Activated naive CD4-positive, alpha-beta T cell treated with anti-CD3 and anti-CD28 coated beads, Interleukin-2, amount 10 ng/mL, durations not matched to agents 7 days and 5 days (primary cell): ENCODE data around the gene OAS1.
"Not testable (repeated sequence)": the region's sequence is repeated elsewhere in the genome, so short reads cannot be mapped to it uniquely, and the experiment has no call there.

Source experiments
- CTCF ChIA-PET: fragments of 350-600 bp; sonication (Branson Sonifier 250); formaldehyde crosslinking; loops from one replicate; lab custom pipeline; 2021; ENCODE audit warnings: antibody characterized with exemption; lab: Charles Lee
- DNase-seq: peaks from one replicate; pipeline ENCODE4 v3.0.0-alpha.2; 2020
- H3K27ac Mint-ChIP-seq: one replicate; pipeline ENCODE4 v1.8.0; 2021; ENCODE audit warnings: mild to moderate bottlenecking, moderate library complexity, mixed read lengths
- H3K27me3 Mint-ChIP-seq: one replicate; pipeline ENCODE4 v1.8.0; 2021; ENCODE audit warnings: mild to moderate bottlenecking, mixed read lengths
- H3K36me3 Mint-ChIP-seq: one replicate; pipeline ENCODE4 v1.8.0; 2021; ENCODE audit warnings: mixed read lengths
- H3K4me1 Mint-ChIP-seq: one replicate; pipeline ENCODE4 v1.8.0; 2021; ENCODE audit warnings: mixed read lengths
- H3K4me3 Mint-ChIP-seq: one replicate; pipeline ENCODE4 v1.8.0; 2021; ENCODE audit warnings: mild to moderate bottlenecking, moderate library complexity, mixed read lengths
- H3K9me3 Mint-ChIP-seq: one replicate; pipeline ENCODE4 v1.8.0; 2021; ENCODE audit warnings: mixed read lengths

The OAS1 gene

DNA sequence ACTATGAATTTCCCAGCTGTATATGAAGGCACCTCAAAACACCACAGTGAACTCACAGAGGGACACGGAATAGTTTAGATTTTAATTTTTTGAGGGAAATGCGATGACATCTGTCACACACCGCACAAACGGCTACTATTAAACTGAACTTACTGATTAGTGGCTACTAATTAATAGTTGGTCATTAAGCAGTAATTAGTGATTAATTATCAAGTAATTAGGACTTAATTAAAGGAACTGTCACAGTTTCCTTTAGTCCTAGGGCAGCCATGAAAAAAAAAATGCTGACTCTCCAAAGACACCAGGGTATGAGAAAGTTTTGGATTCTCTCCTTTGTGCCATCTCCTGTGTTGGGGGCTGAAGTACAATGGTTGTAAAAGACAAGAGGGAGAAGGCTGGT is 2.9 kb downstream of the OAS1 start:
- Mint-ChIP-seq H3K9me3 (peaks cover 20% of the 10 kb centered on the region), H3K4me3 (peak overlapping the region; percentile 94), H3K27ac (no peak overlapping the region), H3K4me1 (peaks cover 64% of the 10 kb centered on the region), H3K27me3 (no peaks in the 10 kb centered on the region), H3K36me3 (peaks cover 61% of the 10 kb centered on the region)
- DNase-seq = no peak
- CTCF ChIA-PET = interaction anchor here (2.3 kb wide), 1 partner anchor 28 kb away, joined by 7 read pairs; no protein-coding TSS in a partner anchor

DNA sequence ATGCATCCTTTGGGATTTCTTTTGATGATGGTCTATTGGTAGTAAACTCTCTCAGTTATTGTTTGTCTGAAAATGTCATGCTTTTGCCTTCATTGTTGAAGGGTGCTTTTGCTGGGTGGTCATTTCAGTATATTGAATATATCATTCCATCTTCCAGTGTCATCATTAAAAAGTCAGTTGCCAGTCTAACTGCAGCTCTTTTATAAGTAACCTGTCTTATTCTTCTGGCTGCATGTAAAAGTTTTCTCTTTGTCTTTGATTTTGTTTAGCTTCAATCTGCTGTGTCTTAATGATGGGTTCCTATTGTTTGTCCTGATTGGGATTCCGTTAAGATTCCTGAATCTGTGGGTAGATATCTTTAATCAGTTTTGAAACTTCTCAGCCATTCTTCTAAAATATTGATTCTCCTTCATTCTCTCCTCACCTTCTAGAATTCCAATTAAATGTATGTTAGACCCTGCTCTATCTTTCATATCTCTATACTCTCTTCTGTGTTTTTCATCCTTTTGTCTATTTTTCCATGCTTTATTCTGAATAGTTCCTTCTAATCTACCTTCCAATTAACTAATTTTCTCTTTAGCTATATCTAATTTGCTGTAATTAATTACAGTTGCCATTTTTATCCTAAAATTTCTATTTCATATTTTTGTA is 6.4 kb downstream of the OAS1 start:
- H3K27ac Mint-ChIP-seq = no peak overlapping the region
- H3K4me1 Mint-ChIP-seq = peaks cover 45% of the 10 kb centered on the region
- H3K27me3 Mint-ChIP-seq = no peaks in the 10 kb centered on the region
- H3K36me3 Mint-ChIP-seq = peaks cover 91% of the 10 kb centered on the region
- H3K9me3 Mint-ChIP-seq = peaks cover 25% of the 10 kb centered on the region
- CTCF ChIA-PET = interaction anchor here (1.3 kb wide), 1 partner anchor 80 kb away, joined by 3 read pairs; no protein-coding TSS in a partner anchor
- no peak for DNase-seq
- no peak overlapping the region for H3K4me3 Mint-ChIP-seq

DNA sequence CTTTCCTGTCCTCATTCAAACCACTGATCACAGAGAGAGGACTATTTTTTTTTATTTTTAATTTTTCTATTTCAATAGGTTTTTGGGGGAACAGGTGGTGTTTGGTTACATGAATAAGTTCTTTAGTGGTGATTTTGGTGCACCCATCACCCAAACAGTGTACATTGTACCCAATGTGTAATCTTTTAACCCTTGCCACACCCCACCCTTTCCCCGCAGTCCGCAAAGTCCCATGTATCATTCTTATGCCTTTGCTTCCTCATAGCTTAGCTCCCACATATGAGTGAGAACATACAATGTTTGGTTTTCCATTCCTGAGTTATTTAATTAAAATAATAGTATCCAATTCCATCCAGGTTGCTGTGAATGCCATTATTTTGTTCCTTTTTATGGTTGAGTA is 7.1 kb downstream of the OAS1 start:
- H3K4me3 Mint-ChIP-seq, H3K27ac Mint-ChIP-seq, DNase-seq, H3K27me3 Mint-ChIP-seq: not testable (repeated sequence)
- Mint-ChIP-seq H3K4me1 (peaks cover 37% of the 10 kb centered on the region), H3K9me3 (peaks cover 25% of the 10 kb centered on the region), H3K36me3 (peaks cover 92% of the 10 kb centered on the region)
- CTCF ChIA-PET = interaction anchor here (1.3 kb wide), 1 partner anchor 79 kb away, joined by 3 read pairs; no protein-coding TSS in a partner anchor

DNA sequence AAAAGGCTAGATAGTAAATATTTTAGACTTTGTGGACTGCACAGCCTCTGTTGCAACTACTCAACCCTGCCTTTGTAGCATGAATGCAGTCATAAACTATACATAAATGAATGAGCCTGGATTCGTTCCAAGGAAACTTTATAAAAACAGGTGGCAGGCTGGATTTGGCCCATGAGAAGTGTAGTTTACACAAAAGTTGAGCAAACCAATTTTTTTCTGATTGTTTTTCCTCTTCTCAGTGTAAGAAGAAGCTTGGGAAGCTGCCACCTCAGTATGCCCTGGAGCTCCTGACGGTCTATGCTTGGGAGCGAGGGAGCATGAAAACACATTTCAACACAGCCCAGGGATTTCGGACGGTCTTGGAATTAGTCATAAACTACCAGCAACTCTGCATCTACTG is 9.5 kb downstream of the OAS1 start:
- Mint-ChIP-seq H3K27me3 (no peaks in the 10 kb centered on the region), H3K36me3 (peaks cover 90% of the 10 kb centered on the region), H3K4me3 (no peak overlapping the region), H3K27ac (no peak overlapping the region), H3K9me3 (peaks cover 25% of the 10 kb centered on the region), H3K4me1 (peaks cover 15% of the 10 kb centered on the region)
- CTCF ChIA-PET = no interaction called here
- no peak for DNase-seq

DNA sequence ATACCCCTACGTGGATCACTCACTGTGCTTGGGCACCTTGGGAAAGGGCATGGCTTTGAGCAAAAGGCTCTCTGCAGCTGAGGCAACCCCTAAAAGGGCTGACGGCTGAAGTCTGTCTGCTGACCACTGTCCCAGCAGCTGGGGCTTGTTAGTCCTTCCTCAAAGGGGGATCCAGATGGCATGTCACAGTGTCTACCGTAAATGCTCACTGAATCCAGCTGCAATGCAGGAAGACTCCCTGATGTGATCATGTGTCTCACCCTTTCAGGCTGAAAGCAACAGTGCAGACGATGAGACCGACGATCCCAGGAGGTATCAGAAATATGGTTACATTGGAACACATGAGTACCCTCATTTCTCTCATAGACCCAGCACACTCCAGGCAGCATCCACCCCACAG is 12.4 kb downstream of the OAS1 start:
- H3K27ac Mint-ChIP-seq = no peak overlapping the region
- DNase-seq = no peak
- no peak overlapping the region for H3K4me3 Mint-ChIP-seq
- H3K4me1 Mint-ChIP-seq = peaks cover 11% of the 10 kb centered on the region
- CTCF ChIA-PET = interaction anchor here (2.3 kb wide), 1 partner anchor 74 kb away, joined by 6 read pairs; no protein-coding TSS in a partner anchor
- peaks cover 62% of the 10 kb centered on the region for H3K36me3 Mint-ChIP-seq
- H3K27me3 Mint-ChIP-seq = no peaks in the 10 kb centered on the region
- H3K9me3 Mint-ChIP-seq = peaks cover 8% of the 10 kb centered on the region

DNA sequence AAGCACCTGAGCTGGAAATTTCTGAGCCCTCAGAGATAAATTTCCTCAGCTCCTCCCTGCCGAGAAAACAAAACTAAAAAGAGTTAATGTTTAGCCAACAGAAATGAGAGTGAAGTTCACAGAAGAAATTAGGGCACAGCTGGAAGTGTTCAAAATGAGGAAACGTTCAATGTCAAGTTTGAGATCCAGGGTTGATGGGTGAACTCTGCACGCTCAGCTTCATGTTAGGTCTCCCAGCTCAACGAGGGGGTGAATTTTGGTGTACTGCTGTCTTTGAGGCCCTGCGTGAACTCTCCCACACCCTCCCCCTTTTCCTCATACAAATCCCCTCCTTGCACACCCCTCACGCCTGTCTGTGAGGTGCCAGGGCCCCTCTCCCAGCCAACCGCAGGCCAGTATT is 18.2 kb downstream of the OAS1 start:
- Mint-ChIP-seq H3K9me3 (peaks cover 5% of the 10 kb centered on the region), H3K27me3 (peaks cover 5% of the 10 kb centered on the region), H3K4me1 (no peaks in the 10 kb centered on the region), H3K27ac (no peak overlapping the region), H3K4me3 (no peak overlapping the region), H3K36me3 (peaks cover 13% of the 10 kb centered on the region)
- CTCF ChIA-PET = interaction anchor here (1.9 to 2.3 kb wide), 2 partner anchors 12 to 68 kb away, joined by 5 to 6 read pairs; no protein-coding TSS in a partner anchor
- DNase-seq = no peak

DNA sequence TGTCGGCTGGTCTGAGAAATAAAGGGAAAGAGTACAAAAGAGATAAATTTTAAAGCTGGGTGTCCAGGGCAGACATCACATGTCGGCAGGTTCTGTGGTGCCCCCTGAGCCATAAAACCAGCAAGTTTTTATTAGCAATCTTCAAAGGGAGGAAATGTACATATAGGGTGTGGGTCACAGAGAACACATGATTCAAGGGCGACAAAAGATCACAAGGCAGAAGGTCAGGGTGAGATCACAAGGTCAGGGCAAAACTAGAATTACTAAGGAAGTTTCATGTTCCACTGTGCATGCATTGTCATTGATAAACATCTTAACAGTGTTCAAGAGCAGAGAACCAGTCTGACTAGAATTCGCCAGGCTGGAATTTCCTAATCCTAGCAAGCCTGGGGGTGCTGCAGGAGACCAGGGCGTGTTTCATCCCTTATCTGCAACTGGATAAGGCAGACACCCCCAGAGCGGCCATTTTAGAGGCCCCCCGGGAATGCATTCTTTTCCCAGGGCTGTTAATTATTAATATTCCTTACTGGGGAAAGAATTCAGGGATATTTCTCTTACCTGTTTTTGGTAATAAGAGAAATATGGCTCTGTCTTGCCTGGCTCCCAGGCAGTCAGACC is 19.8 kb downstream of the OAS1 start:
- not testable (repeated sequence) for DNase-seq, H3K4me3 Mint-ChIP-seq, H3K36me3 Mint-ChIP-seq, H3K27ac Mint-ChIP-seq, H3K9me3 Mint-ChIP-seq, H3K4me1 Mint-ChIP-seq, H3K27me3 Mint-ChIP-seq
- CTCF ChIA-PET = interaction anchor here (2.3 kb wide), 1 partner anchor 66 kb away, joined by 6 read pairs; no protein-coding TSS in a partner anchor

DNA sequence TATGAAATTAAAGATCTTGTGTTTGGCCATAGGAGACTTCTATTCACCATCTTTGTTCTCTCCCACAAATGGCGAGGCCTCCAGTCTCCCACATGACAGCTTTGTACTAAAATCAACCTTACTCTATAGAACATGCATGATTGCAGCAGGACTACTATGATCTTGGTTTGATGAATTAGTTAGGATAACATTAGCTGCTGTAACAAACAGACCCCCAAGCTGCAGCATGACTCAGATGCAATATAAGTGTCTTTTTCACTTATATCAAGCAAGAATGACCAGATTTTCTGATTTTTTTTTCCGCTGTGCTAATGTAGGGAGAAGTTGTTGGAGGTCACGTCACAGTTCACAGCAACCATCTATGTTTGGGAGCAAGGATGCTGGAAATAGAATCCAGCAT is 20.7 kb downstream of the OAS1 start:
- peaks cover 9% of the 10 kb centered on the region for H3K27me3 Mint-ChIP-seq
- DNase-seq = no peak
- peaks cover 5% of the 10 kb centered on the region for H3K9me3 Mint-ChIP-seq
- H3K36me3 Mint-ChIP-seq = no peaks in the 10 kb centered on the region
- no peaks in the 10 kb centered on the region for H3K4me1 Mint-ChIP-seq
- CTCF ChIA-PET = interaction anchor here (1.2 kb wide), 1 partner anchor 27 kb away, joined by 6 read pairs; no protein-coding TSS in a partner anchor
- no peak overlapping the region for H3K4me3 Mint-ChIP-seq
- no peak overlapping the region for H3K27ac Mint-ChIP-seq

DNA sequence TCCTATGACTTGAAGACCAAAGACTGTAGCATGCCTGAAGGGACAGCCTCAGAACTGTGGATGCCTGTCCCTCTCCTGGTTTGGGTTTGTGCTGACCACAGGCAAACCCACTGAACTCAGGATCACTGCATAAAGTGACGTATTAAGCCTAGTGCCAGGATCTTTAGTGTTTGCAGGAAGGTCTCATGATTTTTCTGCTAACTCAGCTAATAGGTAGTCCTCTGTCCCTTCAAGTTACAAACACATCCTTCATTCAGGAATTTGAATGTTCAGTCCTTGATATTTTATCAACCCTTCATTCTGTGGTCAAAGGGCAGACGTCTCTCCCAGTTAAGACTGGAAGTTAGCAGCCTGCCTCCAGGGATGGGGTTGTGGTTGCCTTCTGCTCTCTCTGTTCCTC is 21.2 kb downstream of the OAS1 start:
- CTCF ChIA-PET = interaction anchor here (1.2 kb wide), 1 partner anchor 27 kb away, joined by 6 read pairs; no protein-coding TSS in a partner anchor

DNA sequence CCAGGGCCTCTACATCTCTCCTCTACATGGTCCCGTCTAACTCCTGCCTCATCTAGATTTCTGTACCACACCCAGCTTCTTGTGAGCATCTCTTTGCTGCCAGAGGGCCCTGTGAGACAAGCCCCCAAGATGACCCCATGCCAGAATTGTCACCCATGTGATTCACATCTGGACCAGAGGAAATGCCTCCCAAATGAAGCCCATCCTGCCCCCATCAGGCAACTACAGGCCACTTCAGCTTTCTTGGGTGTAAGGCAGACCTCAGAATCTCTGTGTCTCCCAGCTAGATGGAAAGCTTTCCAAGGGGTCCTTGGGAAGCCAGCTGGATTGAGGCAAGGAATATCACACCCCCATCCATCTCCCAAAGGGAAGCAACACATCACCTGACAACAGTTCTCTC is 22.2 kb downstream of the OAS1 start:
- Mint-ChIP-seq H3K27ac (no peak overlapping the region), H3K9me3 (peaks cover 5% of the 10 kb centered on the region), H3K27me3 (peaks cover 15% of the 10 kb centered on the region), H3K4me3 (no peak overlapping the region), H3K36me3 (no peaks in the 10 kb centered on the region), H3K4me1 (no peaks in the 10 kb centered on the region)
- no peak for DNase-seq
- CTCF ChIA-PET = no interaction called here

More for the DNA sequence above, 21.2 kb downstream of the OAS1 start:
- DNase-seq = no peak
- Mint-ChIP-seq H3K4me3 (no peak overlapping the region), H3K36me3 (no peaks in the 10 kb centered on the region), H3K4me1 (no peaks in the 10 kb centered on the region), H3K9me3 (peaks cover 5% of the 10 kb centered on the region), H3K27ac (no peak overlapping the region), H3K27me3 (peaks cover 14% of the 10 kb centered on the region)

DNA sequence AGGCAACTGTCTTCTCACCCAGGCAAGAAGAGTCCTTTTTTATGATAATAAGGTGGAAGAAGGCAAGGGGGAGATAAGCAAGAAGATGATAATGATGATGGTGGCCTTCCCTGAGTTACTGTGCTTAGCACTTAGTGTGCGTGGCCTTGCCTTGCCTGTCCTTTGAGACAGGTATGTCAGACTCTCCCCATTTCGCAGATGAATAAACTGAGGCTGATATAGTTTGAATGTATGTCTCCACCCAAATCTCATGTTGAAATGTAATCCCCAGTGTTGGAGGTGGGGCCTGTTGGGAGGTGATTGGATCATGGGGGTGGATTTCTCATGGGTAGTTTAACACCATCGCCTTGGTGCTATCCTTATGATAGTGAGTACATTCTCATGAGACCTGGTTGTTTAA is 23.0 kb downstream of the OAS1 start:
- Mint-ChIP-seq H3K27me3 (peaks cover 20% of the 10 kb centered on the region), H3K36me3 (no peaks in the 10 kb centered on the region), H3K4me1 (peaks cover 2% of the 10 kb centered on the region), H3K4me3 (no peak overlapping the region), H3K27ac (no peak overlapping the region), H3K9me3 (peaks cover 5% of the 10 kb centered on the region)
- DNase-seq = no peak
- CTCF ChIA-PET = no interaction called here

DNA sequence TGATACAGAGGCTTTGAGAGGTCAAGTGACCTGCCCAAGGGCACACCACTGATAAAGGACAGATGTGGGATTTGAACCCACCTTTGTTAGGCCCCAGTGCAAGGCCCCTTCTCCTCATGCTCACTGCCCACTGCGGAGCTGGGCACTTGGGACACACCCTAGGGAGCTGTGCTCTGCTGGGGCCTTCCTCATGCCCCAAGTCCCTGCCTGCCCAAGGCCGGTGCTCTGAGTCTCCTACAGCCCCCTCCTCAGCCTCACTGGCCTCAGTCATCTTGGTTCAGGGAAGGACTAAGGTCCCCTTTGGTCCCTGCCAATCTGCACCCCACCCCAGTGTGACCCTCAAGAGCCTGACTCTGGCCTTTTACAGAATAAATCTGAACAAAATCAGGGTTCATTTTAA is 23.6 kb downstream of the OAS1 start:
- no peak for DNase-seq
- no peaks in the 10 kb centered on the region for H3K36me3 Mint-ChIP-seq
- no peak overlapping the region for H3K27ac Mint-ChIP-seq
- CTCF ChIA-PET = interaction anchor here (1.0 kb wide), 1 partner anchor 12 kb away, joined by 3 read pairs; no protein-coding TSS in a partner anchor
- peaks cover 5% of the 10 kb centered on the region for H3K9me3 Mint-ChIP-seq
- H3K4me1 Mint-ChIP-seq = peaks cover 2% of the 10 kb centered on the region
- peaks cover 20% of the 10 kb centered on the region for H3K27me3 Mint-ChIP-seq
- no peak overlapping the region for H3K4me3 Mint-ChIP-seq

DNA sequence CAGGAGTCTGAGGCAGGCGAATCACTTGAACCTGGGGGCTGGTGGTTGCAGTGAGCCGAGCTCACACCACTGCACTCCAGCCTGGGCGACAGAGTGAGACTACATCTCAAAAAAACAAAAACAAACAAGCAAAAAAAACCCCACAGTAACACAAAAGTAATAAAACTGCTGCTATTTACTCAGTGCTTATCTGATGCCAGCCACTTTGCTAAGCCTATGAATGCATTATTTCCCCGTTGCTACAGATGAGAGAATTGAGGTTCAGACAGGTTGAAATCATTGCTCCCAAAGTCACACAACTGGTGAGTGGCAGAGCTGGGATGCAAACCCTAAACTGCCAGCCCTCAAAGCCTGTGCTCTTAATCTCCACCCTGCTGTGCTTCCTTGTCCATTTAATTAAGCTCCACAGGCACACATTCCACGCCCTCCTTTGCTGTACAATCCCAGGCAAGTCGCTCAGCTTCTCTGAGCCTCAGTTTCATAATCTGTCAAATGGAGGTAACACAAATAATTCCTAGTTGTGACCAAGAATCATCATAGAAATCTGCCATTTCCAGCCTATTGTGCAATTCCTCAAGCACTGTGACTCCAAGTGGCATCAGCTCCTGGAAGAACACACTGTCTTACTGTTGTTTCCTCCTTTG is 25.8 kb downstream of the OAS1 start:
- Mint-ChIP-seq H3K36me3 (no peaks in the 10 kb centered on the region), H3K27ac (no peak overlapping the region), H3K4me3 (no peak overlapping the region), H3K9me3 (peaks cover 2% of the 10 kb centered on the region), H3K4me1 (peaks cover 7% of the 10 kb centered on the region), H3K27me3 (peaks cover 20% of the 10 kb centered on the region)
- DNase-seq = no peak
- CTCF ChIA-PET = interaction anchor here (0.9 to 1.3 kb wide), 2 partner anchors 26 to 60 kb away, joined by 3 to 4 read pairs; partner anchors contain the start of gene OAS1

DNA sequence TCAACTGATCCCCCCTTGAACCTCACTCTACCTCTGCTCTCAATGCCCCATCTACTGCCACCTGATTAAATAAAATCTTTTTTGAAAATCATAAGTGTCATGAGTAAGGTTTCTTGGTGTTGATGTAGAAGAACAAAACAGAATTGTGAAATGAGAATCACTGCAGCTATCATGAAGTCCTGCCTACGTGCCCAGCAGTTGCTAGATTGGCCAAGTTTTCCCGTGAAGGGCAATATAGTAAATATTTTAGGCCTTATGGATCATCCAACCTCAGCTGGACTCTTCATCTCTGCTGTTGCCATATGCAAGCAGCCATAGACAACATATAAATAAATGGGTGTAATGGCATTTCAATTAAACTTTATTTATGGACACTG is 26.4 kb downstream of the OAS1 start:
- peaks cover 12% of the 10 kb centered on the region for H3K4me1 Mint-ChIP-seq
- H3K27me3 Mint-ChIP-seq = peaks cover 20% of the 10 kb centered on the region
- CTCF ChIA-PET = no interaction called here
- H3K27ac Mint-ChIP-seq = no peak overlapping the region
- no peaks in the 10 kb centered on the region for H3K9me3 Mint-ChIP-seq
- H3K4me3 Mint-ChIP-seq = no peak overlapping the region
- DNase-seq = no peak
- no peaks in the 10 kb centered on the region for H3K36me3 Mint-ChIP-seq
